Breast epithelium (tissue), 4 donors: ENCODE data around the gene SERPINB13. TPM values are rescaled to one million over a fixed set of nuclear protein-coding genes. Genes with fewer than 3 reads are reported as not detected.

ENCODE experiments used
- DNase-seq, 2 donors: peaks; one replicate each; pipeline ENCODE4 v3.0.0-alpha.2; 2019; ENCODE audit warnings: low spot score in 2 of 2
- H3K27ac ChIP-seq, 2 donors: fragments of 200-600 bp; sonication (generic) in 1 of 2; one replicate each; pipeline ENCODE4 v1.5.1; 2016 to 2019; ENCODE audit warnings: mild to moderate bottlenecking in 1 of 2
- H3K27me3 ChIP-seq, 2 donors: fragments of 200-600 bp; sonication (generic) in 1 of 2; one replicate each; pipeline versions ENCODE4 v1.5.1 to v1.6.0; 2017 to 2019; ENCODE audit warnings: control low read depth in 1 of 2, mild to moderate bottlenecking in 1 of 2
- H3K36me3 ChIP-seq: fragments of 200-600 bp; one replicate; pipeline ENCODE4 v1.5.1; 2019
- H3K4me1 ChIP-seq, 2 donors: fragments of 200-600 bp; sonication (generic); one replicate each; pipeline ENCODE4 v1.5.1; 2016 to 2019; ENCODE audit warnings: control low read depth in 1 of 2
- H3K4me3 ChIP-seq, 3 donors: fragments of 200-600 bp; sonication (generic); 1 replicate in 2 of 3; 2 replicates in 1 of 3; pipeline ENCODE4 v1.5.1; 2016 to 2019; ENCODE audit warnings: mild to moderate bottlenecking in 3 of 3, moderate library complexity in 2 of 3
- H3K9me3 ChIP-seq, 2 donors: fragments of 200-600 bp; sonication (generic) in 1 of 2; one replicate each; pipeline ENCODE4 v1.5.1; 2016 to 2019; ENCODE audit warnings: control low read depth in 1 of 2
- CTCF ChIP-seq, 3 donors: fragments of 450-650 bp; IDR thresholded peaks; one replicate each; pipeline ENCODE4 v1.5.1; 2016 to 2017; ENCODE audit warnings: antibody characterized with exemption in 3 of 3, mild to moderate bottlenecking in 3 of 3, moderate library complexity in 3 of 3
- POLR2A ChIP-seq: fragments of 450-650 bp; IDR thresholded peaks from one replicate; pipeline ENCODE4 v1.6.1; 2016; ENCODE audit warnings: antibody characterized with exemption, mild to moderate bottlenecking, moderate library complexity
- POLR2AphosphoS5 ChIP-seq, 3 donors: sonication (generic); formaldehyde crosslinking; IDR thresholded peaks; one replicate each; pipeline ENCODE4 v1.6.1; 2017; ENCODE audit warnings: antibody characterized with exemption in 3 of 3
- intact Hi-C: fragments of 100-400 bp; cut with DNase I; formaldehyde crosslinking; loops from one replicate; pipeline ENCODE4 v1.15.1; 2023; ENCODE audit warnings: low total_unique reads
- total RNA-seq, 3 donors: library from RNA; depleted of rRNA; stranded (reverse); fragments of >200 nt; gene quantifications; one replicate each; pipeline ENCODE4 v1.1.0, GENCODE V29; 2016

SERPINB13 gene
- total RNA-seq, 3 donors from 2014 or later, result not detected

DNA sequence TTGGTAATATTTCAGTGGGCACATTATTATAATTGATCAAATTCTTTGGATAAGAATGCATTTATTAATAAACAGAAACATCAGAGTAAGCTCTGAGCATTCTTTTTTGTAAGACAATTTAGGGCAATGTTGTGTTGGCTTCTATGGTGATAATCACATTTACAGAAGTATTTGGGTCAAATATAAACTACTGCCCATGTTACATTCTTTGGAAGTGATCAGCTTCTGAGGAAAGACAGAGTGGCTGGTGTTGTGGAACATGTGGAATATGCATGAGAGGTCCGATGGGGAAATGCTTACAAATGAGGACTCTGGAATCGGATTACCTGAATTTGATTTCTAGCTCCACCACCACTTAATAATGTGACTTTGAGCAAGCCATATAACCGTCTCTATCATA lies 19.4 kb downstream of the SERPINB13 start:
- intact Hi-C loops, result no loop called here
- no peak overlapping the region for H3K27ac ChIP-seq

GRCh38 chr18:63613420-63613819 lies 26.3 kb downstream of the SERPINB13 start:
- Histone ChIP-seq H3K4me1 (no peaks in the 10 kb centered on the region), H3K27me3 (no peaks in the 10 kb centered on the region), H3K36me3 (no peaks in the 10 kb centered on the region), H3K9me3 (no peaks in the 10 kb centered on the region), H3K4me3 (no peak overlapping the region), H3K27ac (no peak overlapping the region)
- TF ChIP-seq POLR2AphosphoS5 (IDR thresholded peaks at IDR 0.05) (no peak), CTCF (IDR thresholded peaks at IDR 0.05) (no peak), POLR2A (no peak)
- no peak for DNase-seq
- intact Hi-C loops, result no loop called here

More for the DNA sequence above, 19.4 kb downstream of the SERPINB13 start:
- Histone ChIP-seq H3K36me3 (no peaks in the 10 kb centered on the region), H3K4me3 (no peak overlapping the region), H3K9me3 (no peaks in the 10 kb centered on the region), H3K27me3 (no peaks in the 10 kb centered on the region), H3K4me1 (no peaks in the 10 kb centered on the region)
- no peak for TF ChIP-seq POLR2A
- TF ChIP-seq POLR2AphosphoS5 (IDR thresholded peaks at IDR 0.05), result no peak
- no peak for TF ChIP-seq CTCF (IDR thresholded peaks at IDR 0.05)
- DNase-seq, result no peak

GRCh38 chr18:63617049-63617914 lies 30.1 kb downstream of the SERPINB13 start:
- no peak for TF ChIP-seq CTCF (IDR thresholded peaks at IDR 0.05)
- TF ChIP-seq POLR2AphosphoS5 (IDR thresholded peaks at IDR 0.05), result no peak
- TF ChIP-seq POLR2A, result no peak
- Histone ChIP-seq H3K4me1 (no peaks in the 10 kb centered on the region), H3K27ac (no peak overlapping the region), H3K27me3 (no peaks in the 10 kb centered on the region), H3K9me3 (peaks cover 0 to 5% of the 10 kb centered on the region in 2 donors), H3K36me3 (no peaks in the 10 kb centered on the region), H3K4me3 (no peak overlapping the region)
- DNase-seq, result no peak
- intact Hi-C loops, result no loop called here

- peaks cover 0 to 5% of the 10 kb centered on the region in 2 donors for H3K9me3 ChIP-seq
- intact Hi-C loops, result no loop called here
- H3K27me3 ChIP-seq, result no peaks in the 10 kb centered on the region
- H3K27ac ChIP-seq, result no peak overlapping the region
- H3K4me3 ChIP-seq, result no peak overlapping the region
- DNase-seq, result no peak
- no peaks in the 10 kb centered on the region for H3K36me3 ChIP-seq
- H3K4me1 ChIP-seq, result no peaks in the 10 kb centered on the region
- no peak for TF ChIP-seq POLR2A
- no peak for TF ChIP-seq POLR2AphosphoS5 (IDR thresholded peaks at IDR 0.05)
- TF ChIP-seq CTCF (IDR thresholded peaks at IDR 0.05), result no peak
Observed at GRCh38 chr18:63617915-63618234, 30.7 kb downstream of the SERPINB13 start.

DNA sequence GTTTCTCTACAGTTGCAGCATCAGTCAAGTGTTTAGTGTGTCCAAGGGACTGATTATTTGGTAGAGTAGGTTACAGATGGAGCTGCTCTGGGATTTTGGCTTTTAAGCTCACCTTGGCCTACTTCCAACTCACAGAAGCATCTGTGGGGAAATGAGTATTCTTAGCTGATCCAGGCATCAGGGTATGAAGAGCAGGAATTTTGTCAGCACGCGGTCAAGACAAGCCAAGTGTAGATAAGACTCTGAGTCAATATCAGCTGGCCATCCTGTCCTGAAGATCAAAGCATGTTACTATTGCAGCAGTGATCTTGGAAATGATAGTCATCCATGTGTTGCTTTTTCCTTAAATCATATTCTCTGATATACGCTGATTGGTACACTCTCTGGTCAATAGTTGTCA lies 32.5 kb downstream of the SERPINB13 start:
- H3K4me3 ChIP-seq, result no peak overlapping the region
- intact Hi-C loops, result no loop called here
- no peak overlapping the region for H3K27ac ChIP-seq
- peaks cover 1 to 13% of the 10 kb centered on the region in 2 donors for H3K9me3 ChIP-seq
- TF ChIP-seq POLR2A, result no peak
- TF ChIP-seq CTCF (IDR thresholded peaks at IDR 0.05), result no peak
- TF ChIP-seq POLR2AphosphoS5 (IDR thresholded peaks at IDR 0.05), result no peak
- no peaks in the 10 kb centered on the region for H3K27me3 ChIP-seq
- no peaks in the 10 kb centered on the region for H3K36me3 ChIP-seq
- H3K4me1 ChIP-seq, result no peaks in the 10 kb centered on the region
- no peak for DNase-seq
